Peyer's patch (tissue), 4 donors: Measurements from ENCODE around the gene UNKL.

Experiments used
- CTCF ChIP-seq, 6 experiments: fragments of 450-650 bp in 4 of 6; fragments of 200-600 bp in 2 of 6; sonication (generic) in 1 of 6; IDR thresholded peaks; one replicate each; pipeline ENCODE4 v1.5.1; 2017 to 2019; ENCODE audit warnings: antibody characterized with exemption in 6 of 6, mild to moderate bottlenecking in 3 of 6, moderate library complexity in 1 of 6
- POLR2A ChIP-seq, 2 donors: fragments of 450-650 bp; IDR thresholded peaks; one replicate each; pipeline ENCODE4 v1.5.1; 2017; ENCODE audit warnings: antibody characterized with exemption in 2 of 2, mild to moderate bottlenecking in 2 of 2, moderate library complexity in 2 of 2

- TF ChIP-seq CTCF (IDR thresholded peaks at IDR 0.05), result no peak
- no peak for TF ChIP-seq POLR2A (IDR thresholded peaks at IDR 0.05)
These were observed 39.2 kb downstream of the UNKL start for GRCh38 chr16:1375298-1375640.
